RWPE2 (cell line): ENCODE data around the gene ST7.

Source experiments
- ATAC-seq: fragments of 200-7000 bp; cut with Tn5 transposase; 3 replicates; pipeline ENCODE4 v1.9.1; 2021; ENCODE audit warnings: low read depth
- DNase-seq: peaks from one replicate; pipeline ENCODE4 v3.0.0-alpha.2; 2020; ENCODE audit warnings: low spot score
- H3K27ac ChIP-seq: fragments of 450-650 bp; 2 replicates; pipeline ENCODE4 v1.5.1; 2017; ENCODE audit warnings: mild to moderate bottlenecking; ENCODE audit not compliant: poor library complexity, severe bottlenecking
- H3K27me3 ChIP-seq: fragments of 250-450 bp; sonication (Bioruptor Pico); 2 replicates; pipeline ENCODE4 v1.5.1; 2021; ENCODE audit warnings: mild to moderate bottlenecking, moderate library complexity; ENCODE audit not compliant: insufficient read depth, poor library complexity, severe bottlenecking
- H3K36me3 ChIP-seq: fragments of 250-450 bp; sonication (Bioruptor Pico); 2 replicates; pipeline ENCODE4 v1.5.1; 2020; ENCODE audit warnings: low read depth, mild to moderate bottlenecking, moderate library complexity
- H3K4me1 ChIP-seq: fragments of 250-450 bp; sonication (Bioruptor Pico); 2 replicates; pipeline ENCODE4 v1.5.1; 2021; ENCODE audit warnings: mild to moderate bottlenecking, moderate library complexity; ENCODE audit not compliant: insufficient read depth, poor library complexity, severe bottlenecking
- H3K4me3 ChIP-seq: fragments of 250-450 bp; sonication (Bioruptor Pico); 2 replicates; pipeline ENCODE4 v1.5.1; 2021; ENCODE audit warnings: mild to moderate bottlenecking, moderate library complexity; ENCODE audit not compliant: severe bottlenecking
- H3K9me3 ChIP-seq: fragments of 250-450 bp; sonication (Bioruptor Pico); 2 replicates; pipeline ENCODE4 v1.5.1; 2021; ENCODE audit warnings: mild to moderate bottlenecking, moderate library complexity; ENCODE audit not compliant: severe bottlenecking
- TF ChIP-seq, protein P1 (sequence below): fragments of 450-650 bp; IDR thresholded peaks from one replicate; pipeline ENCODE4 v1.5.1; 2017; ENCODE audit warnings: mild to moderate bottlenecking, moderate library complexity; ENCODE audit not compliant: poor library complexity, severe bottlenecking

The ST7 gene

DNA sequence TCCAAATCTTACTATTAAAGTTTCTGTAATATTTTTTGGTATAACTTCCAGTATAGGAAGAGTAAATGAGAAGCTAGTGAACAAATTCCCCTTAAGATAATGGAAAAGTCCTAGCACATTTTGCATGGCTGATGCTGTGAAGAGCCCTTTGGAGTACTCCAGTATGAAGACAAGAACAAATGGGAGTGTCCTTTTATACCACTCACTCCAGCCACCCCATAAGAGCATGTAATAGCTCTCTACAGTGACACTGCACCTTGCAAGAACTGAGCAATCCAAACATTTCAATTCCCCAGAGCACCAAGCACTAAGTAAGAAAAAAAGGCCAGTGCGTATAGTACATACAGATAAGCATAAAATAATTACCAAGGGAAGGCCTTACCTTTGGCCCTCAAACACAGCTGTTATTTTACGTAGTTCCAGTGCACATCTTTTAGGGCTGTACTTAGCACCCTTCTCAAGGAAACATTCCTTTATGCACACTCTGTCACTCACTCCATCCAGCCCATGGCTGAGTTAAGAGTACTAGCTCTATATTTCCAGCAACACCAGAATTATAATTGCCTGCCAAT lies 135.4 kb downstream of the ST7 start:
- no peaks in the 10 kb centered on the region for H3K4me1 ChIP-seq
- TF ChIP-seq, protein P1, sequence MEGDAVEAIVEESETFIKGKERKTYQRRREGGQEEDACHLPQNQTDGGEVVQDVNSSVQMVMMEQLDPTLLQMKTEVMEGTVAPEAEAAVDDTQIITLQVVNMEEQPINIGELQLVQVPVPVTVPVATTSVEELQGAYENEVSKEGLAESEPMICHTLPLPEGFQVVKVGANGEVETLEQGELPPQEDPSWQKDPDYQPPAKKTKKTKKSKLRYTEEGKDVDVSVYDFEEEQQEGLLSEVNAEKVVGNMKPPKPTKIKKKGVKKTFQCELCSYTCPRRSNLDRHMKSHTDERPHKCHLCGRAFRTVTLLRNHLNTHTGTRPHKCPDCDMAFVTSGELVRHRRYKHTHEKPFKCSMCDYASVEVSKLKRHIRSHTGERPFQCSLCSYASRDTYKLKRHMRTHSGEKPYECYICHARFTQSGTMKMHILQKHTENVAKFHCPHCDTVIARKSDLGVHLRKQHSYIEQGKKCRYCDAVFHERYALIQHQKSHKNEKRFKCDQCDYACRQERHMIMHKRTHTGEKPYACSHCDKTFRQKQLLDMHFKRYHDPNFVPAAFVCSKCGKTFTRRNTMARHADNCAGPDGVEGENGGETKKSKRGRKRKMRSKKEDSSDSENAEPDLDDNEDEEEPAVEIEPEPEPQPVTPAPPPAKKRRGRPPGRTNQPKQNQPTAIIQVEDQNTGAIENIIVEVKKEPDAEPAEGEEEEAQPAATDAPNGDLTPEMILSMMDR = no peak
- no peaks in the 10 kb centered on the region for H3K27me3 ChIP-seq
- DNase-seq (no peak), ATAC-seq (no peak)
- H3K27ac ChIP-seq = no peak overlapping the region
- no peaks in the 10 kb centered on the region for H3K9me3 ChIP-seq
- H3K4me3 ChIP-seq = no peak overlapping the region
- H3K36me3 ChIP-seq = no peaks in the 10 kb centered on the region

DNA sequence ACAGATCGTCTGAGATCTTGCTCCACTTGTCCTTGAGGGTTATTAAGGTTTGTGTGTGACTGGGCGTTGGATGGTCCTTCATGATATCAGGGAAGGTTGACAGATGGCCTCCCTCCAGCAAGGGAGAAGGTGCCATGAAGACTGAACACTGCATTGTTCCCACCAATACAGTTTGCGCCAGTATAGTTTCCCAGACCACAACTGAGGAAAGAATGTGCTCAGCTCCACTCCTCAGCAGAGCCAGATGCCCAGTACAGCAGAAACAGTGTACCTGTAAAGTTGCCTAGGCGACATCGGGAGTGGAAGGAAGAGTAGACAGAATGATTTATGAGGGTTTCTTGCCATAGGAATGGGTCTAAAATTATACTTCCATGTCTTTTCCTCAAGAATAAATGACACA lies 137.5 kb downstream of the ST7 start:
- Histone ChIP-seq H3K4me1 (no peaks in the 10 kb centered on the region), H3K36me3 (no peaks in the 10 kb centered on the region), H3K27me3 (no peaks in the 10 kb centered on the region), H3K27ac (no peak overlapping the region), H3K4me3 (no peak overlapping the region), H3K9me3 (no peaks in the 10 kb centered on the region)
- TF ChIP-seq, protein P1 = no peak
- no peak for ATAC-seq
- DNase-seq = no peak

DNA sequence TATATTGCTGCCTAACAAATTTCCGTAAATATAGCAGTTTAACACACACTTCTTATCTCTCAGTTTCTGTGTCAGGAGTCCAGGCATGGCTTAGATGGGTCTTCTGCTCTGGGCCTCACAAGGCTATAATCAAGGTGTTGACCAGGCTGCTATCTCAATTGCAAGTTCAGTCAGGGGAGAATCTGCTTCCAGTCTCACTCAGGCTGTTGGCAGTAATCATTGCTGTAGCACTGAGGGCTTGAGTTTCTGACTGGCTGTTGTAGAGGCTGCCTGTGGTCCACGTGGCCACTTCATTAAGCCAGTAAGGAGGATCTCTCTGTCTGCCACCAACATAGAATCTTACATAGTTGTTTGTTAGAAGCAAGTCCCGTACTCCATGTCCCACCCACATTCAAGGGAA lies 138.4 kb downstream of the ST7 start:
- Histone ChIP-seq H3K27me3 (no peaks in the 10 kb centered on the region), H3K4me1 (no peaks in the 10 kb centered on the region), H3K36me3 (no peaks in the 10 kb centered on the region), H3K4me3 (no peak overlapping the region), H3K27ac (no peak overlapping the region), H3K9me3 (no peaks in the 10 kb centered on the region)
- DNase-seq (no peak), ATAC-seq (no peak)
- TF ChIP-seq, protein P1 = no peak

DNA sequence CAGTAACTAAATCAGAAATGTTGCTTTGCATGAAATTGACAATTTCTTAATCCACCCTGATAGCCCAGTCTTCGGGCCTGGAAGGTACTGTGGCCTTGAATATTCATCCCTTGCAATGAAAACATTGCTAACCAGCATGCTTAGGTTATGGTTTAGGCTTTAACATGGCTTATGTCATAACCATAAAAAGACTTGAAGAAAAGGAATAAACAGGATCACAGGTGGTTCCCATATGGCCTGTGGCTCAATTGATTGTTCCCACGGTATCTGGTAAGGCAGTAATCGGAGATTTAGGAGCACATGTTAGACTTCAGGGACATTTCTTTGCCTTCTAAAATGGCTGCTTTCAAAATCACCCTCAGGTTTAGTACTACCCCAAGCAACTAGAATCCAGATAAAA lies 139.5 kb downstream of the ST7 start:
- Histone ChIP-seq H3K27ac (no peak overlapping the region), H3K4me1 (no peaks in the 10 kb centered on the region), H3K27me3 (no peaks in the 10 kb centered on the region), H3K36me3 (no peaks in the 10 kb centered on the region), H3K9me3 (no peaks in the 10 kb centered on the region), H3K4me3 (no peak overlapping the region)
- no peak for DNase-seq
- no peak for ATAC-seq
- TF ChIP-seq, protein P1 = no peak

DNA sequence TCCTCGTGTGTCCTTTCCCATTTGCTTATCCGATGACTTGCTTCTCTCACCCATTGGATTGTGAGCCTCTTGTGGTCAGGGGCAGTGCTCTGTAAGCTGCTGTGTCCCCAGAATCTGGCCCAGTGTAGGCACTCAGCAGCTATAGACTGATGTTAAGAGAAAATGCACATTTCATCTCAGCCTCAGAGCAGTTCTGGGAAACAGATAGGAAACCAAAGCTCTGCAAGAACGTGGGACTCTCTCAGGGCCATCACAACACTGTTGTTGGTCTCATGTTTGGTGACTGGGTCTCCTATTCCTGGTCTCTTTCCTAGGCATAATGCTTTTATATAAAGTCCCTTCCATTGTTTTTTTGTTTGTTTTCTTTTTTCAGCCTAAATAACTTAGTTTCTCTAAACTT lies 141.2 kb downstream of the ST7 start:
- Histone ChIP-seq H3K27ac (no peak overlapping the region), H3K9me3 (no peaks in the 10 kb centered on the region), H3K4me3 (no peak overlapping the region), H3K36me3 (no peaks in the 10 kb centered on the region), H3K27me3 (no peaks in the 10 kb centered on the region), H3K4me1 (peaks cover 5% of the 10 kb centered on the region)
- TF ChIP-seq, protein P1 = no peak
- DNase-seq (no peak), ATAC-seq (no peak)
